Stimulated activated CD4-positive, alpha-beta T cell treated with anti-CD3 and anti-CD28 coated beads, Interleukin-1b, Interleukin-23, amount 100 ng/mL, for 1 hour (primary cell): Measurements from ENCODE around the gene ASRGL1.

Experiments
- DNase-seq, 2 donors: peaks; one replicate each; pipeline ENCODE4 v3.0.0-alpha.2; 2020; ENCODE audit warnings: low read depth in 2 of 2

Gene ASRGL1

DNA sequence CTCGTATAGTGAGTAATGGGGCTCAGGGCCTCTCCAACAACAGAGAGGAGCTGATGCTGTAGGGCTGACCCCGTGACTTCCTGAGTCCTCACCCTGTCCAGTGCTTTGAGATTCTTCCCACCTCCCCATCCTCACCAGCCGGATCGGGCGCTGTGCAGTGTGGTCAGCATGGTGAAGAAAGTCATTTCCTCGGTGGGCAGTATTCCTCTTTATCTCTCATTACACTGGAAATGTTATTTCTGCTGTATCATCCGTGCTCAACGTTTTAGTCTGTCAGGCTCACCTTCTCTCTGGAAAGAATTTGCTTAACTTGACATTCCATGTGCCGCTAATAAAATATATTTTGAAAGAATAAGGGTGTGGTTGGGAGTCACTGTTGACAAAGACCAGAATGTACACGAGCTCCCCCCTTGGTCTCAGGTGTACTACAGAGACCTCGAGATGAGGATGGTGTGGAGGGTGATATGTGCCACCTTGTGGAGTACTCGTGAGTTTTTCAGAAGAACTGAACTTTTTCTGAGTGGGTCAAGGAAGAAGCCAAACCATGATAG, 55.9 kb downstream of the ASRGL1 start:
- DNase-seq = no peak

DNA sequence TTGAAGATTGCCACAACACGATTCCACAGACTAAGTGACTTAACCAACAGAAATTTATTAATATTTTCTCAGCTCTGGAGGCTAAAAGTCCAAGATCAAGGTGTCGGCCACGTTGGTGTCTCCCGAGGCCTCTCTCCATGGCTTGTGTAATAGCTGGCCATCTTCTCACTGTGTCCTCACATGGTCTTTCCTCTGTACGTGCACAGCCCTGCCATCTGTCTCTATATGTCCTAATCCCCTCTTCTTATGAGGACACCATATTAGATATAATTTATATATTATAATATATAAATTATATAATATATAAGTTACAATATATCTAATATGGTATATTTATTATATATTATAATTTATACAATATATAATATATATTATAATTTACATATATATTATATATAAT, 56.5 kb downstream of the ASRGL1 start:
- no peak for DNase-seq

DNA sequence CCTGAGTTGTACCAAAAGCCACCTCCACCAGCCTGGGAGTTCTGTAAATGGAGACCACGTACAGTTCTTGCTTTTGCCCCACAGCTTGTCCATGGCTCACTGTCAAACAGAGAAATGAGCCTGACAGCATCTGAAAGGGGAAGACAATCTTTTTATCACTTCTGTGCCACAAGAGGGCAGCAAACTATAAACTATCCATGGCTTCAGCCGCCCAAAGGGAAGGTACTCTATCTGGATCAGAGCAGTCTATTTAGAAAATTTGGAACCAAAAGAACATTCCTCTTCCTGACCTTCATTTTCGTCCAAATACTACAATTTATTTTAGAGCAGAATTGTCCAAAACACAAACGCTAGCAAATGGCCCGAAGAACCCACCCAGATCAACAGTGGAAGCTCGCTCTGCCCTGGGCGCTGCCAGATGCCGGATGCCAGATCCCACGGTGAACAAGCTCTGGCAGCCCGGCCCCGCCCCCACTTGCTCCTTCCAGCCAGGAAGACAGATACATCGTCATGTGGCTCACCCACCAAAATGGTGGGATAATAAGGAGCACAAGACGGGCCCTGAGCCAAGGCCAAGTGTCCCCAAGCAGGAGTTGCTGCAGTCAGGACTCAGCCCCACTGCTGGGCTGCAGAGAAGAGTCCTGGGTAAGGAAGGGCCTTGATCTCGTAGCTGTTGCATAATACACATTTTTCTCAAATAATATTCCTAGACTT, 57.7 kb downstream of the ASRGL1 start:
- DNase-seq = no peak

DNA sequence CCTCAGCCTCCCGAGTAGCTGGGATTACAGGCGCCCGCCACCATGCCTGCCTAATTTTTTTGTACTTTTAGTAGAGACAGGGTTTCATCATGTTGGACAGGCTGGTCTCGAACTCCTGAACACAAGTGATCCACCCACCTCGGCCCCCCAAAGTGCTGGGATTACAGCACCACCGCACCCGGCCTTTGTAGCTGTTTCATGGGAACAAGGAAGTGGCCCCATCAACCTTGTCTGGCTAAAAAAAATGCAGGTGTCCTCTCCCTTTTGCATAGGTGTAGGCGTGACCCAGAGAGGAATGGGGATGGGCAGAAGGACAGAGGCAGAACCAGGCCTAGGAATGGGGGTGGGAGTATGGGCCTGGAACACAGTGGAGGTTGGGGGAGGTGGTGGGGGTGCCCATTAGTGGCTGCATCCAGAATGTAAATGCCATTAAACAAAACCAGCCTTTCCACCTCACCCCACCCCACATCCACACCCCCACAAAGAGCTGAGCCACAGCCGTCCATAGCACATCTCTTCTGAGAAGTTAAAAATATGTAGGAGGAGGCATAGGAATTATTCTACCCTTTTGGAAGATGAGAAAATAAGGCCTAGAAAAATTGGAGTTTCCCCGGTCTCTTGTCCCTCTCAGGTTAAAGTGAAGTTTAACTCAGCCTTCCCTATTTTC, 58.8 kb downstream of the ASRGL1 start:
- DNase-seq = no peak

DNA sequence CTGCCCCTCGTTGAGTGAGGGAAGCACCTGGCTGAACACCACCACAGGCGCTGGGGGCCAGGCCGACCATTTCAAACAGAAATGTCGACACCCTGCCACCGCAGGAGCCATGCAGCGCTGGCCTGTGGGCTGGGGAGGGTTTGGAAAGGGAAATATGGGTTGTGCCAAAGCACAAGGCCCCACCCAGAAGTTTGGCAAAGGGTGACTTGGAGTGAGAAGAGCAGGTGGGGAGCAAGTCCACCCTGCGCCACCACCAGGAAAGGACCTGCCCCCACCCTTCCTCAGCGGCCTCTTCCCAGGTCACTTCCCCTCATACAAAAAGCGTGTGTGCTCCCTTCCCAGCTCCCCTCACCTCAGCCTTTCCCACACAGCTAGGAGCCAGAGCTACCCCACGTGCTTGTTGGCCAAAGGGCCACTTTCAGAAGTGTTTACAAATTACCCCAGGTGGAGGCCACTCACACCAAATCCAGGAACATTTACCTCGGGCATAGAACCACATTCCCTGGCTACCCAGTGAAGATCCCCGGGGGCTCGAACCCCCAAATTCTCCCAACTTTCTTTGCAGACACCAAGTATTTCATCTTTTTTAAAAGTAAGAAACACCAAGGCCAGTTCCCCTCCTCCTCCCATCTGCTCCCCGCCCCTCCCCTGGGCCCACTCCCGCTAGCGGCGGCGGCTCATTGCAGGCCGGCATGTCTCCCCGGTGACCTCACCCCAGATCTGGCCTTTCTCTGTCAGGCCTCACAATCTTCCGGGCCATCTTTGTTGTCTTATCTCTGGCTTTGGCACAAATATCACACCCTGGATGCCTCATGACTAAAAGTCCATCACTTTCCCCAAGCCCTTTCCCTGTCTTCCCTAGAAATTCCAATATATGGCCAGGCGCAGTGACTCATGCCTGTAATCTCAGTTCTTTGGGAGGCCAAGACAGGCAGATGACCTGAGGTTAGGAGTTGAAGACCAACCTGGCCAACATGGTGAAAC, 61.1 kb downstream of the ASRGL1 start:
- no peak for DNase-seq

DNA sequence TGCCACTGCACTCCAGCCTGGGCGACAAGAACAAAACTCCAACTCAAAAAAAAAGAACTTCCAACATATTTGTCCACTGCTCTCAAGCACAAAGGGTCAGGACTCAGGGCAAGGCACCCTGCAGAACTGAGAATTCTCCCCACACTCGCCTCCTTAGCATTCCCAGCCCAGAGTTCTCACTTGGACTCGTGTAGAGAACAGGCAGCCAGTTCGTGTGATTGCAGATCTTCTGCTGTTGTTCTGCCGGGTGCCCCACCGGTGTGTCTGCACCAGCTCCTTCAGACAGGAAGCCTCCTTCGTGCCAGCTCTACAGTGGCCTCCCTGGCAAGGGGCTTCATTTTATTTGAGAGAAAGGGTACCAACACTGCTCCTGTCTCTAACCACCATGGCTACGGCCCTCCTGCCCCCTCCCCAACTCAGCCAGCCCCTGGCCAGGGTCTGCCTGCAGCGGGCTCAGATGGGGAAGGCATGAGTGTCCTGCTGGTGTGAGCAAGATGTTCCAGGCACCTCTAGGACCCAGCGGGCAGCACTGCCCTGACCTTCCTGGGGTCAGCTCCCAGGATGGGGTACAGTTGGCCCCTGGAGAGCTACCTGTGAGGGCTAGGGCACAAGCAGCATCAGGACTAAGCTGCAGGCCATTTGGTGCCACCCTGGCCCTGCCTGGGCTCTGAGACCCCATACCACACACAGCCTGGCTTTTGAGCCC, 62.1 kb downstream of the ASRGL1 start:
- DNase-seq = no peak

DNA sequence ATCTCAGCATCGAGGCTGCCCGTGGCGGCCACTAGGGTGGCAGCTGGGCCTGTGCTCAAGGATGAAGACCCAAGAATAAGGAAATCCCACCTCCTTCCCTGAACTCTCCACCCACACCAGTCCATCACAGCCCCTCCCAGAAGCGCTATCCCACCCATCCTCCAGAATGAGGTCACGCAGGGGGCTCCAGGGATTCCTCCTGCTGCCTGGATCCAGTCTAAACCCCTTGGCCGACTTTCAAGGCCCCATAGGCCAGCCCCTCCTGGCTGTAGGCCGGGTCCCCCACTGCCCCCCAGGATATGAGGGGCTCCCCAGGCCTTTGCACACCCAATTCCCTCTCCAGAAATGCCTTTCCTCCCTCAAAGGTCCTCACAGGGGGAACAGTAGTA, 62.6 kb downstream of the ASRGL1 start:
- DNase-seq = no peak

DNA sequence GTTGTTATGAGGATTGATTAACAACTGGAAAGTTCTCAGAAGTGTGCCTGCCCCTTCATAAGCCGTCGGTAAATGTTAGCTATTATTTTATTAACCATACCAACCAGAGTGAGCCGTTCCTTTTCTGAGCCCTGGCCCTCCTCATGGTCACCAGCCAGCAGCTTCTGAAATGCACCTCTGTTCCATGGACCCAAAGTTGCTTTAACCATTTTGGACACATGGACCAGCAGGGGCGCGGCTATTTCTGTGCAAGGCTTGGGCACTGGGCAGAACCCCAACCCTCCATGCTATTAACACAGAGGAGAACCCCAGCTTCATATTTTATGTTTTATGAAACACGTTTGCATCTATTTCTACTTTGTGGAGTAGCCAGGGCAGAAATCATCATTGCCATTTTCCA, 63.0 kb downstream of the ASRGL1 start:
- no peak for DNase-seq

DNA sequence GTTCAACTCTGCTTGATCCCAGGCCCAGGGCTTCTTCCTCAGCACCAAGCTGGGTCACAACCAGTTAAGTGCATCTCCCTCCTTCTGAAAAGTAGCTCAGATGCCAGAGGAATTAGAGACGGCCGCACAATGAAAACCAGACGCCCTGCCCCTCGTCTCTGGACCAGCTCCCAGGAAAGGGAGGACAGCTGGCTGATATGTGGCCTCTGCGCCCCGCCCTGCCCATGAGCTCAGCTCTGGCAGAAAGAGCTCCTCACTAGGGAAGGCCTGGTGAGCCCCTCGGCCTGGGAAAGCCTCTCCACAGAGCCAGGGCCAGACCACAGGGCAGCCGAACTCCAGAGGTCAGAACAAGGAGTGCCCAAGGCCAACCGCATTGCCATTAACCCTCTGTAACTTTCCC, 63.5 kb downstream of the ASRGL1 start:
- DNase-seq = no peak

DNA sequence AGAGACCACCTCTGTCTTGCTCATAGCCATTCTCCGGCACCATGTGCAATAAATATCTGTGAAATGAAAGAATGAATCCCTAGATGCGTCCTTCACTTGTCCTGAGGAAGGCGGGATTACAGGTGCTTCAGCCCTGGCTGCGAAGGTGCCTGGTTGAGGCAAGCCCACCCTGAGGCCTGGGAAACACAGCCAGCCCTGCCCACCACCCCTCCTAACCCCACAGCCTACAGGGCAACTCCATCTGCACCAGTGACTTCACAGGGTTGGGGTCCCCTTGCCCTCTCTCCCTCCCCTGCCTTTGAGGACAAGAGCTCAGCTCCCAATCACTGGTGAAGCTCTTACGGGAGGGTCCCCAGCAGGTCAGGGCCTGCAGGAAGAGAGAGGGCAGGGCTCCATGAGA, 64.1 kb downstream of the ASRGL1 start:
- no peak for DNase-seq

DNA sequence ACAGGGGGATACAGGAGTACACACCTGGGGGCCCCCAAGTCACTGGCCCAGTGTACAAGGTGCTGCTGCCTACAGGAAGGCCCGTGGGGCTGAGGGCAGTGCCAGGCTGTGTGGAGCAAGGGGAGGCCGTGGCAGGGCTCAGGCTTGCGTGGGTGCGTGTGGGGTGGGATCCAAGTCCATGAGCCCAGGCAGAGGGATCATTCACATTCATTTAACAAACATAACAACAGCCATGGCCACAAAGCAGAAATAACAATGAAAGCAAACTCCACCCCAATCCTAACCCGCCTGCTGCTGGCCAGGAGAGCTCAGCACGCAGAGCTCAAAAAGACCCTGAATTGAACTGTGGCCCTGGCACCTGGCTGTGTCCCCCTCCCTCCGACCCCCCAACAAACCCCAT, 64.6 kb downstream of the ASRGL1 start:
- DNase-seq = no peak

DNA sequence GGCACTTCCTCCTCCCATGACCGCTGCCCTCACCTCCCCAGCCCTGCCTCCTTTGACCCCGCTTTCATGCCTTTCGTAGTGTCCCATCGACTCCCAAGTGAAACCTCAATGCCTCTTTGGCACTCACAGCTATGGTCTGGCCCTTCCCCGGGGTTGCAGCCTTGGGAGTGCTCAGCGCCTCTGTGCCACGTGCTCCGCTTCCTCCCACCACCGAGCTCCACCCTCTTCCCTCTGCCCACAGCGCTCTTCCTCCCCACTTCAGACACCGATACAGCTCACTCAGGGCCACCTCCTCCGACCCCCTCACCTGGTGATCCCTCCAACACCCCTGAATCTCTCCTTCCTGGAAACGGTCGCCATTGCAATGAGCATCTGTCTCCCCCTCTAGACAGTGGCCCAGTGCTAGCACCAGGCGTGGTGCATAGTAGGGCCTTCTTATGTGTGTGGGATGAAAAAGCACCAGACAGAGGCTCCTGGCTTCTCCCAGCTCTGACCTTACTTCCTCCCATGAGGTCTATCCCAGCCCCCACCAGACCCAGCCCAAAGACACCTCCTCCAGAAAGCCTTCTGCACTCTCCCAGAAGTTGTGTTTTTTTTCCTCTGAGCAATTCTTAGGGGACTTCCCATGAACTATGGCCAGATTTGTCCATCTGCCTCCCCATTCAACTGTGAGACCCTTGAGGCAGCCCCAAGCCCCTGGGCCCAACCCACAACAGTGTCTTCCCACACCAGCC, 65.1 kb downstream of the ASRGL1 start:
- no peak for DNase-seq

DNA sequence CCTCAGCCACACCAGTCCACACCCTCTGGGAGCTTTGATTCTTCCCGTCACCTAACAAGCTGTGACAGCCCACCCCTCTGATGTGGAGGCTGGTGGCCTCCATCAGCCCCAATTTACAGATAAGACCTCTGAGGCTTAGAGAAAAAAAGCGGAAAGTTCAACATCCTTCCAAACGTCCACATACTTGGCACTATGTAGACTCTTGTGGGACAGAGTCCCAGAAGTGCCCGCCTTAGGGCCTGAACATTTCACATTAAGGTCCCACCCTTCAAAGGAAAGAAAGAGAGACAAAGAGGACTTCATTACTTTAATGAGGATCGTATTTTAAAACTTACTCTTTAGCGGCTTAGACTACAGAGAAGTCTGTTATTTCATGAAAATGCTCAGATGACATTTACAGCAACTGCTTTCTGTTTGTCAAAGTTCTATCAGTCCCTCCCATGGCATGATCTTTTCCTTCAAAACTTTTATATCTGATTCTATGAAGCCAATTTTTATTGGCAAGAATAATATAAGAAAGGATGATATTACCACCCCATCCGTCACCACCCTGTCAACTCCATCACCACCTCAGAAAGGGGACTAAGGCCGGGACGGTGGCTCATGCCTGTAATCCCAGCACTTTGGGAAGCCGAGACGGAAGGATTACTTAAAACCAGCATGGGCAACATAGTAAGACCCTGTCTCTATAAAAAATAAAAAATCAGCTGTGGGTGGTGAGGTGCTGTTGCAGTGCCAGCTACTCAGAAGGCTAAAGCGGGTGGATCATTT, 65.9 kb downstream of the ASRGL1 start:
- DNase-seq = no peak

DNA sequence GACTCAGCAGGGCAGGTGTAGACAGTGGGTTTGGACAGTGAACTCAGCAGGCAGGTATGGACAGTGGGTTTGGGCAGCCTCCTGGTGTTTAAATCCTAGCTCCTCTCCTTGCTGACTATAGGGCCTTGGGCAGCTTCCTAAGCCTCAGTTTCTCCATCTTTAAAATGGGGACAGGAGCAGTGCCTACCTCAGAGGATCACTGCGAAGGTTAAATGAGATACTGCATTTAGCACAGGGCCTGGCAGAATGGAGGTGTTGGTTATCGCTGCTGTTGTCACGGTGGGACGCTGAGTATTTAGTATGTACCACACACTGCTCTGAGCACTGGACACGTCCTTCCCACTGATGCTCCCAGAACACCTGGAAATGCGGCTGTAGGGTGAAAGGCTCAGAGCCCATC, 67.2 kb downstream of the ASRGL1 start:
- DNase-seq = no peak

DNA sequence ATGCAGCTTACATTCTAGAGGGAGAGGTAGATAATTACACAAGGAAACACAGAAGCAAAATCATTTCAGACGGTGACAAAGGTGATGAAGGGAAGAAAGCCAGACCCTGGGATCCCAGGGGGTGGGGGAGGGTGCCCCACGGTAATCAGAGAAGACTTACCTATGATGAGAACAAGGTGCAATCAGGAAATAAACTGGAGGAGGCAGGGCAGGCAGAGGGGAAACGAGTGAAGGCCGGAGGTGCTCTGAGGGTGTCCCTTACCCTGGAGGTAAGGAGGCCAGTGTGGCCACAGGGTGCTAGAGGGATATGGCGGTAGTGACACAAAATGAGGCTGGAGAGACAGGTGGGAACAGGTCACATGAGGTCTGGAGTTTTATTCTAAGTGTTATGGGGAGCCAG, 67.7 kb downstream of the ASRGL1 start:
- no peak for DNase-seq

DNA sequence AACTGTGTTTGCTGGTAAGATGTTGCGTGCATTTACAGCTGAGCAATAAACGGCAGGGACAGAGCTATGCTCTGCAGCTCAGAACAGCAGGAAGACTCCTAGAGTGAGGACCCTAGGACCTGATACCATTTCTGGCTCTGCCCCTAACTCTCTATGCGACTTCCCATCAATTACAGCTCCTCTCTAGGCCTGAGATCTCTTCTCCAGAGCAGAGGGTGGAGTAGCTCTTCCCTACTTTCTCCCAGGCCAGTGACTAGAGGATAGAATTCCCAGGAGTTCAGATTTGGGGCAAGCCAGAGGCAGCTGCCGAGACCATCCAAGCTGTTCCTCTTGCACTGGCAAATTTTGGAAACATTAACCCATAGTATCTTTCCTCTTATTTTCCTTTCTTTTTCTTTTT, 68.8 kb downstream of the ASRGL1 start:
- DNase-seq = no peak

DNA sequence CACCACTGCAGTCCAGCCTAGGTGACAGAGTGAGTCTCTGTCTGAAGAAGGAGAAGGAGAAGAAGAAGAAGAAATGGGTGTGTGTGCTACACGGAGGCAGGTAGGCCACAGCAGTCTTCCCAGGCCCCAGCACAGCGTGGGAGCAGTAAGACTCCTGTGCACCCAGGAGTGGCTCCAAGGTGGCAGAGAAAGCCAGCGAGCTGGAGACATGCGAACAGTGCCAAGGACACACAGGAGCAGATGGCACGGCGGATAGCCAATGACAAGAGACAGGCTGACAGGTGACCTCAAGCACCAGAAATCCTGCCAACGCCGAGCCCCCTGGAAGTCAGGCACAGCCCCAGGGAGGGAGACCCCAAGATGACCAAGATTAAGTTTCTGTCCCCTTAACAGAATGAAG, 72.6 kb downstream of the ASRGL1 start:
- DNase-seq = no peak

DNA sequence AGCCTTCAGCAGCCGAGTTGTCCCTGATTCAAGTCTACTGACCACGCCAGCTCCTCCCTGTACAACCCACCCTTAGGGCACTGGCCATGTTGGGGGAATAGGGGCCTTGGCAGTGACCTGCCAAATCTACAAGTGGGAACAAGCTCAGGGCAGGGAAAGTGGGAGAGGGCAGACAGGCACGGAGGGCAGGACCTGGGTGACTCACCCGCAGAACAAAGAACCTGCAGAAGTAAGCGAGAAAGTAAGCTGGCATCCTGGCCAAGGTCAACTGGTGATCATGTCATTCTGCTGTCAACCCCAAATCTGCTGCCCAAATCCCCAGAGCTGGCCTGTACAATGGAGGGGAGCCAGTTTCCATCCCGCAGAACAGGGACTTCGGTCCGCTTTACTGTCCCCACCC, 73.7 kb downstream of the ASRGL1 start:
- DNase-seq = no peak

DNA sequence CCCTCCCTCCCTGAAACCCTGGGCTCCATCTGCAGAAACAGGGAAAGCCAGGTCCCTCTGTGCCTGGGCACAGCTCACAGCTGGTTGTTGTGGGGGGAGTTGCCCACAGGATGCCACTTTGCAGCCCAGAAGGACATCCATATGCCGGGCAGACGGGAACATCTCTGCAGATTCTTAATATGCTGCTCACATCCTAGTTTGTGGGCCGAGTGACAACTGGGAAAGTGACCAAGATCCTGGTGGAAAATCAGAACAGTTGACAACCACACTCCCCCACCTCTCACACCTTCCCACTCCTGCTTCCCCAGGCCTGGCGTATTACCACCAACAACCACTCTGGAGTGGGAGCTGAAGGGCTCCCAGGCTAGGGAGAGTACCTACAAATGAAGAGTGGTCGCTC, 74.3 kb downstream of the ASRGL1 start:
- DNase-seq = no peak

DNA sequence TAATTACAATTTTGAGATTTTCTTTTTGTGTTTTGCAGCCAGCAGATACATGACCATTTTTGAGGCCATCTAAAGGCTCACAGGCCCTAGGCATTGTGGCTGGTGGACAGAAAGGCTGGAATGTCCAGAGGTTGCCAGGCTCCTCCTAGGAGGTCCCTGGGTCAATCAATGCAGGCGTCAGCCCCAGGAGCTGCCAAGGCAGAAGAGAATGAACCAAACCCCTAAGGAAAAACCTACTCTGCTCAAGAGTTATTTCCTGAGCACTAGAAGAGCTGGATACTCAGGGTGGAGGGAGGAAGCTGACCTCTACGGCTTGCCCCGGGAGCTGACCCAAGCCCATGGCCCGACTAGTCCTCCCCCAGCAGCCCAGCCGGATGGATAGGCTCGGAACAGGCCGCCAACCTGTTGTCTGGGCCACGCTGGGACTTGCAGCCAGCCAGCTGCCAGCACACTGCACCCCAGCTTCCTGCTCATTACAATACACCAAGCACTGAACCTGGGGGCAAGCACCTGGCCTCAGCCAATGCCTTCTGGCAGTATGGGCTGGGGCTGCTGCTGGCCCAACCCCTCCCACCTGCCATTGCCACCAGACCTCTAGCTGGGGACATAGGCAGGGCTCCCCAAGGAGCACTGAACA, 75.9 kb downstream of the ASRGL1 start:
- DNase-seq = no peak
